Measurements from ENCODE around the gene GTPBP6.

Gene GTPBP6

GRCh38 chrX:347351-348117, 28.9 kb upstream of the GTPBP6 start:
- FAIRE-seq, result no peak
- no peak for DNase-seq (ENCODE audit: insufficient read length, low spot score)
- TF ChIP-seq POLR2A (IDR thresholded peaks at IDR 0.05; ENCODE audit: low read depth, low read length), result no peak

- no peak for TF ChIP-seq POLR2A (IDR thresholded peaks at IDR 0.05; ENCODE audit: low read depth, low read length)
- no peak for FAIRE-seq
Observed at GRCh38 chrX:346034-346813, 27.6 kb upstream of the GTPBP6 start.

GRCh38 chrX:345020-345925, 26.7 kb upstream of the GTPBP6 start:
- FAIRE-seq (no peak), DNase-seq (ENCODE audit: insufficient read length, low spot score) (no peak)
- no peak for TF ChIP-seq POLR2A (IDR thresholded peaks at IDR 0.05; ENCODE audit: low read depth, low read length)

More at GRCh38 chrX:346034-346813, 27.6 kb upstream of the GTPBP6 start:
- no peak for DNase-seq (ENCODE audit: insufficient read length, low spot score)

- no peak for FAIRE-seq
- no peak for TF ChIP-seq POLR2A (IDR thresholded peaks at IDR 0.05; ENCODE audit: low read depth, low read length)
- DNase-seq (ENCODE audit: insufficient read length, low spot score), result no peak
Observed at GRCh38 chrX:344371-344901, 25.8 kb upstream of the GTPBP6 start.

GRCh38 chrX:341541-342101, 23.0 kb upstream of the GTPBP6 start:
- DNase-seq (ENCODE audit: insufficient read length, low spot score) (no peak), FAIRE-seq (no peak)
- TF ChIP-seq POLR2A (IDR thresholded peaks at IDR 0.05; ENCODE audit: low read depth, low read length), result no peak

- TF ChIP-seq POLR2A (IDR thresholded peaks at IDR 0.05; ENCODE audit: low read depth, low read length), result no peak
- DNase-seq (ENCODE audit: insufficient read length, low spot score) (no peak), FAIRE-seq (no peak)
Observed at GRCh38 chrX:340641-341423, 22.2 kb upstream of the GTPBP6 start.

GRCh38 chrX:340121-340520, 21.5 kb upstream of the GTPBP6 start:
- DNase-seq (ENCODE audit: insufficient read length, low spot score) (no peak), FAIRE-seq (no peak)
- no peak for TF ChIP-seq POLR2A (IDR thresholded peaks at IDR 0.05; ENCODE audit: low read depth, low read length)

GRCh38 chrX:338836-339400, 20.3 kb upstream of the GTPBP6 start:
- FAIRE-seq, result no peak
- no peak for TF ChIP-seq POLR2A (IDR thresholded peaks at IDR 0.05; ENCODE audit: low read depth, low read length)

GRCh38 chrX:338281-338835, 19.8 kb upstream of the GTPBP6 start:
- FAIRE-seq (no peak), DNase-seq (ENCODE audit: insufficient read length, low spot score) (no peak)
- TF ChIP-seq POLR2A (IDR thresholded peaks at IDR 0.05; ENCODE audit: low read depth, low read length), result no peak

More at GRCh38 chrX:338836-339400, 20.3 kb upstream of the GTPBP6 start:
- no peak for DNase-seq (ENCODE audit: insufficient read length, low spot score)

GRCh38 chrX:337331-337831, 18.8 kb upstream of the GTPBP6 start:
- FAIRE-seq, result no peak

GRCh38 chrX:336227-336626, 17.6 kb upstream of the GTPBP6 start:
- TF ChIP-seq POLR2A (IDR thresholded peaks at IDR 0.05; ENCODE audit: low read depth, low read length), result no peak
- FAIRE-seq, result no peak
- DNase-seq (ENCODE audit: insufficient read length, low spot score), result no peak

More at GRCh38 chrX:337331-337831, 18.8 kb upstream of the GTPBP6 start:
- no peak for TF ChIP-seq POLR2A (IDR thresholded peaks at IDR 0.05; ENCODE audit: low read depth, low read length)
- no peak for DNase-seq (ENCODE audit: insufficient read length, low spot score)

- no peak for TF ChIP-seq POLR2A (IDR thresholded peaks at IDR 0.05; ENCODE audit: low read depth, low read length)
- DNase-seq (ENCODE audit: insufficient read length, low spot score), result no peak
- no peak for FAIRE-seq
Observed at GRCh38 chrX:335758-336155, 17.2 kb upstream of the GTPBP6 start.

Data from H54 (cell line).